Measurements from ENCODE around the gene RSPH10B. TPM values are rescaled to one million over a fixed set of nuclear protein-coding genes. Genes with fewer than 3 reads are reported as not detected.
A peak's percentile ranks its signal among the peaks of the same experiment; 100 is the strongest.
"Not testable (repeated sequence)": the region's sequence is repeated elsewhere in the genome, so short reads cannot be mapped to it uniquely, and the experiment has no call there.

The RSPH10B gene
- total and polyA plus RNA-seq, 10 of the 15 experiments (the other 5 are each of a cell fraction or from before 2014, with no cell fraction given), result 0.03 TPM; not detected in 9

GRCh38 chr7:5934945-5935450 is 35.5 kb downstream of the RSPH10B start:
- H3K79me2 ChIP-seq (ENCODE audit: control insufficient read depth, insufficient read depth, low read length); intact Hi-C loops (cut with micrococcal nuclease; ENCODE audit: unreplicated experiment): not testable (repeated sequence)

GRCh38 chr7:5931905-5932644 is 38.4 kb downstream of the RSPH10B start:
- H3K4me1 ChIP-seq (ENCODE audit: control insufficient read depth, insufficient read depth, low read length); H2AFZ ChIP-seq (ENCODE audit: control insufficient read depth, low read depth, low read length); H3K9ac ChIP-seq (ENCODE audit: control insufficient read depth, insufficient read depth, low read length); H3K4me3 ChIP-seq; FAIRE-seq; in situ Hi-C loops (cut with MboI); H3K36me3 ChIP-seq (ENCODE audit: control insufficient read depth in 2 of 2, insufficient read depth in 2 of 2, low read length in 1 of 2); POLR2A ChIA-PET; H3K27me3 ChIP-seq (replicated peaks in 1 of 2; ENCODE audit: control insufficient read depth in 2 of 2, insufficient read depth in 2 of 2, low read length in 1 of 2); H3K79me2 ChIP-seq (ENCODE audit: control insufficient read depth, insufficient read depth, low read length); intact Hi-C loops (cut with micrococcal nuclease; ENCODE audit: unreplicated experiment); SMC1A ChIA-PET (ENCODE audit: uncharacterized antibody, unreplicated experiment); H4K20me1 ChIP-seq (ENCODE audit: control insufficient read depth, insufficient read depth); CTCF ChIA-PET; H3K4me2 ChIP-seq (ENCODE audit: control insufficient read depth, insufficient read depth); RAD21 ChIA-PET (ENCODE audit: unreplicated experiment); H3K27ac ChIP-seq (ENCODE audit: control insufficient read depth, insufficient read depth); H3K9me3 ChIP-seq (replicated peaks; ENCODE audit: control insufficient read depth, insufficient read depth, low read length): not testable (repeated sequence)
- BruUV-seq (replicated peaks), result TSS peak; percentile 67
- DNase-seq (ENCODE audit: low read depth, low spot score), result peak; percentile 3
- peak in 1 of 2 experiments; percentile 39; a peak in 1 of 4 replicates for TF ChIP-seq BHLHE40 (IDR thresholded peaks at IDR 0.05; ENCODE audit: borderline replicate concordance in 1 of 2, low read depth in 2 of 2, low read length in 1 of 2)
- WGBS (ENCODE audit: insufficient coverage, insufficient replicate concordance, low lambda C conversion rate, missing lambda C conversion rate), result 100% methylated on average over 3 of the region's 13 CpGs
- ATAC-seq, result peak; percentile 78

More at GRCh38 chr7:5934945-5935450, 35.5 kb downstream of the RSPH10B start:
- no CpG with 5 or more reads among the region's 17 CpGs for WGBS (ENCODE audit: insufficient coverage, insufficient replicate concordance, low lambda C conversion rate, missing lambda C conversion rate)
- H3K4me2 ChIP-seq (ENCODE audit: control insufficient read depth, insufficient read depth); H3K27ac ChIP-seq (ENCODE audit: control insufficient read depth, insufficient read depth); in situ Hi-C loops (cut with MboI); H3K9ac ChIP-seq (ENCODE audit: control insufficient read depth, insufficient read depth, low read length); CTCF ChIA-PET; SMC1A ChIA-PET (ENCODE audit: uncharacterized antibody, unreplicated experiment); H2AFZ ChIP-seq (ENCODE audit: control insufficient read depth, low read depth, low read length); DNase-seq (ENCODE audit: low read depth, low spot score); RAD21 ChIA-PET (ENCODE audit: unreplicated experiment); H3K4me1 ChIP-seq (ENCODE audit: control insufficient read depth, insufficient read depth, low read length); H4K20me1 ChIP-seq (ENCODE audit: control insufficient read depth, insufficient read depth); H3K36me3 ChIP-seq (ENCODE audit: control insufficient read depth in 2 of 2, insufficient read depth in 2 of 2, low read length in 1 of 2); BruUV-seq (replicated peaks); H3K4me3 ChIP-seq; H3K9me3 ChIP-seq (replicated peaks; ENCODE audit: control insufficient read depth, insufficient read depth, low read length); H3K27me3 ChIP-seq (replicated peaks in 1 of 2; ENCODE audit: control insufficient read depth in 2 of 2, insufficient read depth in 2 of 2, low read length in 1 of 2); FAIRE-seq; POLR2A ChIA-PET; ATAC-seq: not testable (repeated sequence)

DNA sequence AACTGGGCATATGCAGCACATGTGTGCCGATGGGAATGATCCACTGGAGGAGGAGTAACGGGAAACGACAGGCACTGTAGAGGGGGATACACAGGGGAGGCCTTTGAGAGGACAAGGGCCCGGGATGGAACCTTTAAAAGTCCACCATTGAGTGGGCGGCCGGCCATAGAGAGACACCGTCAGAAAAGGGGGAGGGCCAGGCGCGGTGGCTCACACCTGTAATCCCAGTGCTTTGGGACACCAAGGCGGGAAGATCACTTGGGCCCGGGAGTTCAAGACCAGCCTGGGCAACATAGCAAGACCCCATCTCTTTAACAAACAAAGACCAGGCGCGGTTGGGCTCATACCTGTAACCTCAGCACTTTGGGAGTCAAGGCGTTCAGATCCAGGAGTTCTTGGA is 39.2 kb downstream of the RSPH10B start:
- CTCF ChIA-PET; FAIRE-seq; H4K20me1 ChIP-seq (ENCODE audit: control insufficient read depth, insufficient read depth); H2AFZ ChIP-seq (ENCODE audit: control insufficient read depth, low read depth, low read length); H3K79me2 ChIP-seq (ENCODE audit: control insufficient read depth, insufficient read depth, low read length); H3K4me2 ChIP-seq (ENCODE audit: control insufficient read depth, insufficient read depth); H3K4me3 ChIP-seq; H3K36me3 ChIP-seq (ENCODE audit: control insufficient read depth in 2 of 2, insufficient read depth in 2 of 2, low read length in 1 of 2); H3K27ac ChIP-seq (ENCODE audit: control insufficient read depth, insufficient read depth); BruUV-seq (replicated peaks); intact Hi-C loops (cut with micrococcal nuclease; ENCODE audit: unreplicated experiment); H3K9me3 ChIP-seq (replicated peaks; ENCODE audit: control insufficient read depth, insufficient read depth, low read length); RAD21 ChIA-PET (ENCODE audit: unreplicated experiment); H3K9ac ChIP-seq (ENCODE audit: control insufficient read depth, insufficient read depth, low read length); DNase-seq (ENCODE audit: low read depth, low spot score); POLR2A ChIA-PET; H3K4me1 ChIP-seq (ENCODE audit: control insufficient read depth, insufficient read depth, low read length); in situ Hi-C loops (cut with MboI); H3K27me3 ChIP-seq (replicated peaks in 1 of 2; ENCODE audit: control insufficient read depth in 2 of 2, insufficient read depth in 2 of 2, low read length in 1 of 2); SMC1A ChIA-PET (ENCODE audit: uncharacterized antibody, unreplicated experiment); ATAC-seq: not testable (repeated sequence)
- 96% methylated on average over 14 of the region's 14 CpGs for WGBS (ENCODE audit: insufficient coverage, insufficient replicate concordance, low lambda C conversion rate, missing lambda C conversion rate)

GRCh38 chr7:5930290-5930689 is 40.2 kb downstream of the RSPH10B start:
- H3K9me3 ChIP-seq (replicated peaks; ENCODE audit: control insufficient read depth, insufficient read depth, low read length); H4K20me1 ChIP-seq (ENCODE audit: control insufficient read depth, insufficient read depth); H3K4me3 ChIP-seq; H3K4me1 ChIP-seq (ENCODE audit: control insufficient read depth, insufficient read depth, low read length); H3K36me3 ChIP-seq (ENCODE audit: control insufficient read depth in 2 of 2, insufficient read depth in 2 of 2, low read length in 1 of 2); SMC1A ChIA-PET (ENCODE audit: uncharacterized antibody, unreplicated experiment); BruUV-seq (replicated peaks); H3K27me3 ChIP-seq (replicated peaks in 1 of 2; ENCODE audit: control insufficient read depth in 2 of 2, insufficient read depth in 2 of 2, low read length in 1 of 2); intact Hi-C loops (cut with micrococcal nuclease; ENCODE audit: unreplicated experiment); H3K79me2 ChIP-seq (ENCODE audit: control insufficient read depth, insufficient read depth, low read length); ATAC-seq; H3K9ac ChIP-seq (ENCODE audit: control insufficient read depth, insufficient read depth, low read length); H2AFZ ChIP-seq (ENCODE audit: control insufficient read depth, low read depth, low read length); FAIRE-seq; CTCF ChIA-PET; POLR2A ChIA-PET; DNase-seq (ENCODE audit: low read depth, low spot score); RAD21 ChIA-PET (ENCODE audit: unreplicated experiment); H3K4me2 ChIP-seq (ENCODE audit: control insufficient read depth, insufficient read depth); H3K27ac ChIP-seq (ENCODE audit: control insufficient read depth, insufficient read depth); in situ Hi-C loops (cut with MboI): not testable (repeated sequence)
- WGBS (ENCODE audit: insufficient coverage, insufficient replicate concordance, low lambda C conversion rate, missing lambda C conversion rate), result no CpG with 5 or more reads among the region's 10 CpGs

Measured in GM12878 (cell line).